GM21825 (cell line): ENCODE measurements around the gene LINC00632.

Experiments used
- ATAC-seq: cut with Tn5 transposase; IDR thresholded peaks from one replicate; pipeline ENCODE4 v1.9.1; 2021; ENCODE audit warnings: mild to moderate bottlenecking, moderate library complexity; ENCODE audit not compliant: unreplicated experiment

LINC00632 gene

DNA sequence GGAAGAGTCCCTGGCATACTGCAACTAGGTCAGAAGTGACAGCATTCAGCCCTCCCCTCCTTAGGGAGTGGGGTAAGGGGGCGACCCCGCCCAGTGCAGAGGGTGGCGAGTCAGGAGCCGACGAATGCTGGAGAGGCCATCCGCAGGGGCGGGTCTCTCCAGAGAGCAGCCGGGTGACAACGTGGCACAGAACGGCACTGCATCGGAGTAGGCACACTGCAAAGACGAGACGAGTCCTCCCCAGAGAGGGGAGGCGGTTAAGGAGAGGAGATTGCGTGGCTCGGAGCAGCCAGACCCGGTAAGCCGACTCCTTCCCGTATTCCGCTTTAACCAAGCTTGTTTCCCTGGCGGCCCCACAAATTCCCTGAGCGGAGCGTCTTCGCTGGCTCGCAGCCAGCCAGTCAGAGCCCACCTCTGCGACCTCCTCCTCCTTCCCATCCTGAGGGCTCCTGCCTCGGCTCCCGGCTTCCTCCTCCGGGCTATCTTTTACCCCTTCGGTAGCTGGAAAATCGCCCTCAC is 54.9 kb downstream of the LINC00632 start:
- ATAC-seq: no peak

DNA sequence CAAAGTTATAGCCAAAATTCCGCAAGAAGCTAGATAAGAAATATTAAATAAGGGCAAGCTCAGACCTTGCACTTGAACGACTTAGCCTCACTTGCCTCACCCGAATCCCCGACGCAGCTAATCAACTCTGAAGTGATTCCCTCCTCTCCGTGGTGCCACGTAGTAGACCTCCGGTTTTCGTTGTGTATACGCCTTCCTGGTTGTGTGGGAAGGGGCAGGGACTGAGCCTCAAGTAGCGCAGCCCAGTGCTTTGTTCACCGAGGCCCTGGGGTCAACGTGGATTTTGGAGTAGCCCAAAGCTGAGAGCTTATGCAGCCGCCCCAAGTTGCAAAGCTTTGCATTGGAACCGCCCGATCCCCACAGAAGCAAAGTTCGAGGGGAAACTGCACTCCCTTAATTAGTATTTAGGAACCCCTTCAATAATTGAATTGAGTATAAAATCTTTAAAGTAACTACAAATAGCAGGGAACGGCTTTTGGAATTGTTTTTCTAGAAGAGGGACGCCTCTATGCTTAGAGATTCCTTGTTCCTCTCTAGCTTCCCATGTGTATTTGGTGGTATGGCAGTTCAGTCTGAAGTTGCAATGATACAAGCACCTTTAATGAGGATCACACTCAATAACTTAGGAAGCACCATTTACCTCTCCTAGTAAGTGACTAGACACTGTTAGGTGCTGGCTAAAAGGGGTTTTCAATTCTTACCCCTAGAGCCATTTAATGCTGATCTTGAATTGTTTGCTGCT is 55.7 kb downstream of the LINC00632 start:
- no peak for ATAC-seq

- no peak for ATAC-seq
Measured at GRCh38 chrX:140766024-140766611, 56.6 kb downstream of the LINC00632 start.

DNA sequence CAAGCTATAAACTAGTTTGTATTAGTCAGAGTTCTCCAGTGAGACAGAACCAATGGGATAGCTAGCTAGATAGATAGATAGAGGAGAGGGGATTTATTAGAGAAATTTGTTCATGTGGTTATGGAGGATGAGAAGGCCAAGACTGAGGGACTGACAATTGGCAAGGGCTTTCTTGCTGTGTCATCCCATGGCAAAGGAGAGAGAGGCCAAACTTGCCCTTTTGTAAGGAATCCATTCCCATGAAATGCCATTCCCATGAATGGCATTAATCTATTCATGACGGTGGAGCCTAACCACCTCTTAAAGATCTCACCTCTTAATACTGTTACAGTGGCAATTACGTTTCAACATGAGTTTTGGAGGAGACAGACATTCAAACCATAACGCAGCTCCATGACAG is 58.1 kb downstream of the LINC00632 start:
- no peak for ATAC-seq

DNA sequence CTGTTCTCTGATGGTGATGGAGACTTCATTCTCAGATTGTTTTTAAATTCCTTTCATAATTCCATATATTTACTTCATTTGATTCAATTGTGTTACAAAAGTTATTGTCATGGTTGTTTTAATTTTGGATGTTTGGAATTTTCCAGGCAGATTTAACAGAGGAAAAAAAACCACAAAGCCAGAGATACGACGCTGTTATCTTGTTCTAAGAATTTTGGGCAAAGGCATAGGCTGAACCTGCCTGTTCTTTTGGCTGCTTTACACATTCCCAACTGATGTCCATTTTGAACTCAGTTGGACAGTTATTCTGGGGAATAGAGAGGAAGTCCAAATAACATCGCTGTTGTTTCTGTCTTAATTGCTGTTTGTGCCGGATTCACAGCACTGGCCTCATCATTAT is 65.7 kb downstream of the LINC00632 start:
- no peak for ATAC-seq

DNA sequence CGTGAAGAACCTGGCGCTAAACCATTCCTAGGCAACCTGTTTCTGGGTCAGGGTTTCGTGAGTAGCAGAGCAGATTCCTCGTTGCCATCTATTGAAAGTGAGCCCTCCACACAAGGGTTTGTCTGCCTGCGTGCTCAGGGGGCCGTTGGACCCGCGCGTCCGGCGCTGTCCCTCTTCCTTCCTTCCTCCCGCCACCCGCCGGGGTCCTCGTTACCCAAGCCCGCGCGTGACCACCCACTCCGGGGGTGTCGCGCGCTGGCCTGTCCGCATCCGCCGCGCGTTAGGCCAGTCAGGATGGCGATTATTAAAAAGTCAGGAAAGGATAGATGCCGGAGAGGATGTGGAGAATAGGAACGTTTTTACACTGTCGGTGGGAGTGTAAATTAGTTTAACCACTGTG is 66.8 kb downstream of the LINC00632 start:
- ATAC-seq: no peak

DNA sequence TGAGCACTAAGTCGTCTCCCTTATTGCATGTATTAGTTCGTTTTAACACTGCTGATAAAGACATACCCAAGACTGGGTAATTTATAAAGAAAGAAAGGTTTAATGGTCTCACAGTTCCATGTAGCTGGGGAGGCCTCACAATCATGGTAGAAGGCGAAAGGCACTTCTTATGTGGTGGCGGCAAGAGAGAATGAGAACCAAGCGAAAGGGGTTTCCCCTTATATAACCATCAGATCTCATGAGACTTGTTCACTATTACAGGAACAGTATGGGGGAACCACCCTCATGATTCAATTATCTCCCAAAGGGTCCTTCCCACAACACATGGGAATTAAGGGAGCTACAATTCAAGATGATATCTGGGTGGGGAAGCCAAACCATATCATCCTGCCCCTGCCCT is 85.1 kb downstream of the LINC00632 start:
- ATAC-seq: no peak

GRCh38 chrX:140799216-140799615 is 89.7 kb downstream of the LINC00632 start:
- no peak for ATAC-seq

DNA sequence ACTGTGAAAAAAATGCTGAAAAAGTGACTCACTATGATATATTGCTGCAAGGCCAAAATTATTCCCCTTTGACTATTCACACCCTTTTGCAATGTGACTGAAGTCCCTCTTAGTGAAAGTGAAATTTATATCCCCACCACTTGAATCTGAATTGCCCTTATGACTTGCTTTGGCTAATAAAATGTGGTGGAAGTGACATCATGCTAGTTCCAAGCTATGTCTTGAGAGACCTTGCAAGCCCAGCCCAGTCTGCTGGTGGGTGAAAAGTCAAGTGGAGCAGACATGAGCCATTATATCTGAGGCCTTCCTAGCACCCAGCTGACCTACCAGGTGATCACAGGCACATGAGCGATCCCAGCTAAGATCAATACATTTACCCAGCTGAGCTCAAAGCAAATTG is 94.7 kb downstream of the LINC00632 start:
- no peak for ATAC-seq

GRCh38 chrX:140815868-140816267 is 106.3 kb downstream of the LINC00632 start:
- ATAC-seq: no peak

GRCh38 chrX:140817943-140818342 is 108.4 kb downstream of the LINC00632 start:
- no peak for ATAC-seq

GRCh38 chrX:140821280-140821679 is 111.7 kb downstream of the LINC00632 start:
- ATAC-seq: no peak

- no peak for ATAC-seq
Measured at GRCh38 chrX:140822184-140822583, 112.6 kb downstream of the LINC00632 start.

- no peak for ATAC-seq
Measured at GRCh38 chrX:140822861-140823260, 113.3 kb downstream of the LINC00632 start.

DNA sequence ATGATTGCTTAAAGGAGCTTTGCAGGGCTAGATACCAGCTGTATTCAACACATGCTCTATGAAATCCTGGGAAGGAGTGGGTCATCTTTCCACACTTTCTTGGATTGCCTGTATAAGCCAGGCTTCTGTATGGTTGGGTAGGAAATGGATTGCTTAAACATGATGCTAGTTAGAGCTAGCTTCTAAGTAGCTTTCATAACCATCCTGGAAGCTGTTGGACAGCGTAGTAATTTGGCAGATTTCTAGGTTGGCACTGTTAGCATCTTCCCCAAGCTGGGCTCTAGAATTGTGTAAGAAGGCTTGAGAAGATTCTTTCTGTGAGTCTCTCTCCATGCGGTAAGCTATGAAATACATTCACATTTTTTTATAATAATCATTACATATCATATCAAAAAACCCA is 127.3 kb downstream of the LINC00632 start:
- ATAC-seq: no peak
